Left colon (tissue), 2 donors: Measurements from ENCODE around the gene PTPRF. TPM values are rescaled to one million over a fixed set of nuclear protein-coding genes. Genes with fewer than 3 reads are reported as not detected.
A peak's percentile ranks its signal among the peaks of the same experiment; 100 is the strongest.

Experiments
- ATAC-seq: fragments of 200-7000 bp; cut with Tn5 transposase; one replicate; pipeline ENCODE4 v1.9.1; 2020; ENCODE audit warnings: mild to moderate bottlenecking, moderate library complexity
- DNase-seq, 2 donors: peaks; one replicate each; pipeline ENCODE4 v3.0.0-alpha.2; 2020
- intact Hi-C, 2 donors: fragments of 100-400 bp; cut with DNase I in 1 of 2; cut with micrococcal nuclease in 1 of 2; formaldehyde crosslinking; loops; one replicate each; pipeline versions ENCODE4 v1.11.2 to v1.14.0; 2022; cut with DNase I, micrococcal nuclease
- total RNA-seq, 2 donors: library from RNA; stranded (reverse); fragmentation: NEBNext Ultra II Directional; extraction: Animal tissue kit (Norgen Biotek cat#: 25700); gene quantifications; one replicate each; pipeline ENCODE4 v1.2.1, GENCODE V29; 2021
- donor health status: DM: no; HTN: no; CAD: no.
- donor health status: DM: yes; HTN: yes; CAD: no.

Gene PTPRF
- total RNA-seq, 2 donors from 2014 or later = 514 to 671 TPM

GRCh38 chr1:43664369-43664768 is 133.7 kb downstream of the PTPRF start:
- DNase-seq (no peak), ATAC-seq (no peak)
- intact Hi-C loops = no loop called here

- DNase-seq (no peak), ATAC-seq (peak; percentile 68)
- intact Hi-C loops = no loop called here
Observed at GRCh38 chr1:43666608-43667007, 135.9 kb downstream of the PTPRF start.

GRCh38 chr1:43668956-43669355 is 138.3 kb downstream of the PTPRF start:
- no peak for ATAC-seq

GRCh38 chr1:43669878-43670277 is 139.2 kb downstream of the PTPRF start:
- ATAC-seq (no peak), DNase-seq (no peak)
- intact Hi-C loops = no loop called here

More at GRCh38 chr1:43668956-43669355, 138.3 kb downstream of the PTPRF start:
- intact Hi-C loops = no loop called here
- no peak for DNase-seq

GRCh38 chr1:43671193-43671592 is 140.5 kb downstream of the PTPRF start:
- no peak for DNase-seq
- peak; percentile 17 for ATAC-seq
- intact Hi-C loops = no loop called here

- intact Hi-C loops = no loop called here
- no peak for ATAC-seq
- no peak for DNase-seq
Observed at GRCh38 chr1:43671626-43672330, 141.1 kb downstream of the PTPRF start.

GRCh38 chr1:43673261-43673660 is 142.6 kb downstream of the PTPRF start:
- intact Hi-C loops = no loop called here
- DNase-seq (no peak), ATAC-seq (no peak)

Other genes with a start within 250 kb of the PTPRF start
- 10 to 100 TPM; 76.9 to 97.8 TPM for gene C1orf210, start 245.3 kb upstream of the PTPRF start, total RNA-seq
- gene TIE1, start 229.9 kb upstream of the PTPRF start, total RNA-seq = 1 to 10 TPM; 4.9 to 7.6 TPM
- gene MPL, start 193.1 kb upstream of the PTPRF start, total RNA-seq = under 1 TPM in 1 of 2 donors, not detected in 1; 0.56 TPM
- gene CDC20, start 171.9 kb upstream of the PTPRF start, total RNA-seq = 10 to 100 TPM; 10.5 to 24.3 TPM
- gene ELOVL1, start 162.9 kb upstream of the PTPRF start, total RNA-seq = 100 to 1,000 TPM; 135 to 152 TPM
- 10 to 100 TPM; 39.1 to 39.5 TPM for gene MED8, start 141.1 kb upstream of the PTPRF start, total RNA-seq
- gene SZT2, start 141.0 kb upstream of the PTPRF start, total RNA-seq = 10 to 100 TPM; 49.5 to 73.2 TPM
- gene HYI, start 77.0 kb upstream of the PTPRF start, total RNA-seq = 10 to 100 TPM; 60.9 to 74.3 TPM
- 10 to 100 TPM; 55.2 to 57.9 TPM for gene KDM4A, start 119.3 kb downstream of the PTPRF start, total RNA-seq
- gene ST3GAL3, start 176.7 kb downstream of the PTPRF start, total RNA-seq = 10 to 100 TPM in 1 of 2 donors, 1 to 10 TPM in 1; 7.1 to 10.7 TPM